Hepatocyte (in vitro differentiated cells): ENCODE data around the gene CHST8. TPM values are rescaled to one million over a fixed set of nuclear protein-coding genes. Genes with fewer than 3 reads are reported as not detected.

Source experiments
- DNase-seq: peaks from one replicate; pipeline ENCODE4 v3.0.0-alpha.2; 2016; ENCODE audit warnings: low spot score
- H2AFZ ChIP-seq: fragments of 200-600 bp; sonication (generic); 2 replicates; pipeline ENCODE4 v1.6.0; 2016; ENCODE audit warnings: antibody characterized with exemption, mild to moderate bottlenecking
- H3K27ac ChIP-seq: fragments of 200-600 bp; sonication (generic); 2 replicates; pipeline ENCODE4 v1.5.1; 2016; ENCODE audit warnings: mild to moderate bottlenecking
- H3K27me3 ChIP-seq: fragments of 200-600 bp; sonication (generic); 2 replicates; pipeline ENCODE4 v1.6.1; 2016
- H3K36me3 ChIP-seq: fragments of 200-600 bp; sonication (generic); replicated peaks from 2 replicates; pipeline ENCODE4 v1.5.1; 2016; ENCODE audit warnings: low read depth; ENCODE audit not compliant: insufficient read depth
- H3K4me1 ChIP-seq: fragments of 200-600 bp; sonication (generic); 2 replicates; pipeline ENCODE4 v1.5.1; 2016; ENCODE audit warnings: mild to moderate bottlenecking, moderate library complexity; ENCODE audit not compliant: insufficient read depth
- H3K4me2 ChIP-seq: fragments of 200-600 bp; sonication (generic); 2 replicates; pipeline ENCODE4 v1.6.0; 2016
- H3K4me3 ChIP-seq: fragments of 200-600 bp; sonication (generic); 2 replicates; pipeline ENCODE4 v1.5.1; 2016; ENCODE audit warnings: mild to moderate bottlenecking
- H3K79me2 ChIP-seq: fragments of 200-600 bp; sonication (generic); 2 replicates; pipeline ENCODE4 v1.6.0; 2017; ENCODE audit warnings: mild to moderate bottlenecking
- H3K9me2 ChIP-seq: fragments of 200-600 bp; sonication (generic); replicated peaks from 2 replicates; pipeline ENCODE4 v1.6.0; 2017; ENCODE audit warnings: mild to moderate bottlenecking; ENCODE audit not compliant: insufficient read depth
- H3K9me3 ChIP-seq: fragments of 200-600 bp; sonication (generic); 2 replicates; pipeline ENCODE4 v1.5.1; 2016; ENCODE audit warnings: low read depth, mild to moderate bottlenecking
- H4K20me1 ChIP-seq: fragments of 200-600 bp; sonication (generic); 2 replicates; pipeline ENCODE4 v1.6.0; 2016; ENCODE audit warnings: mild to moderate bottlenecking; ENCODE audit not compliant: insufficient read depth, poor library complexity, severe bottlenecking
- EZH2 ChIP-seq: fragments of 200-600 bp; sonication (generic); IDR thresholded peaks from 2 replicates; pipeline ENCODE4 v1.6.1; 2016; ENCODE audit warnings: antibody characterized with exemption, mild to moderate bottlenecking, borderline replicate concordance
- EZH2phosphoT487 ChIP-seq: fragments of 200-600 bp; sonication (generic); IDR thresholded peaks from one replicate; pipeline ENCODE4 v1.6.1; 2018; ENCODE audit warnings: antibody characterized with exemption, mild to moderate bottlenecking, low read depth, moderate library complexity; ENCODE audit not compliant: unreplicated experiment, severe bottlenecking
- WGBS: methylation state at CpG from one replicate; pipeline ENCODE4 v1.1.6; 2016; ENCODE audit warnings: low lambda C conversion rate; ENCODE audit errors: missing lambda C conversion rate; 5-methylcytosine and 5-hydroxymethylcytosine counted together
- polyA plus RNA-seq: library from polyadenylated mRNA; unstranded; fragments of >200 nt; fragmentation: Nextera tagmentation; extraction: Ambion mirVana; gene quantifications from 2 replicates; pipeline ENCODE4 v1.2.1, GENCODE V29; 2016
- total RNA-seq: library from RNA; depleted of rRNA; stranded (reverse); fragments of >200 nt; gene quantifications from 2 replicates; pipeline ENCODE4 v1.2.3, GENCODE V29; 2014
- TF ChIP-seq, protein P1 (sequence below): fragments of 200-600 bp; sonication (generic); IDR thresholded peaks from 2 replicates; pipeline ENCODE4 v1.5.1; 2016; ENCODE audit warnings: antibody characterized with exemption, mild to moderate bottlenecking; ENCODE audit not compliant: poor library complexity

The CHST8 gene
- total and polyA plus RNA-seq, 2 experiments from 2014 or later = 0.07 to 0.89 TPM

DNA sequence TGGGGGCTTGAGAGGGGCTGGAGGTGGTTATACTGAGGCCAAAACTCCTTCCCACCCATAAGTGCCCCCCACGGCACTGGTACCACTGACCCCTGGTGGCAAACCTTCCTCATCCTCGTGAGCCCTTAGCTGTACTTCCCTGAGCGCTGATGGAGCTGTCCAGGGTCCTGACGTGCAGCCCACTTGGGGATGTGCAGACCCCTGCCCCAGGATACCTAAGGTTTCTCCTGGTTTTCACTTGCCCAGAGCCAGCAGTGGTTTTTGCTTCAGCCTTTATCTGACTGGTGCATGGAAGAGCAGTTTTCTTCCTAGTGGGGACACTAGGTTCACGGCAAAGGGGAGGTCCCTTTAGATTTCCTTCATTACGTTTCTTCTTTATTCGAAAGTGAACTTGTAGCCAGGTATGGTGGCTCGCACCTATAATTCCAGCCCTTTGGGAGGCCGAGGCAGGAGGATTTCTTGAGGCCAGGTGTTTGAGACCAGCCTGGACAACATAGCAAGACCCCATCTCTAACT, 146.2 kb downstream of the CHST8 start:
- 47% methylated on average over 9 of the region's 9 CpGs for WGBS
- Histone ChIP-seq H4K20me1 (no peaks in the 10 kb centered on the region), H3K27ac (no peak overlapping the region), H3K4me3 (no peak overlapping the region), H3K4me2 (no peak overlapping the region), H3K27me3 (peaks cover 6% of the 10 kb centered on the region), H3K4me1 (no peaks in the 10 kb centered on the region), H3K79me2 (no peaks in the 10 kb centered on the region), H3K9me3 (no peaks in the 10 kb centered on the region), H2AFZ (no peak overlapping the region), H3K36me3 (no peaks in the 10 kb centered on the region), H3K9me2 (no peaks in the 10 kb centered on the region)
- TF ChIP-seq, protein P1, sequence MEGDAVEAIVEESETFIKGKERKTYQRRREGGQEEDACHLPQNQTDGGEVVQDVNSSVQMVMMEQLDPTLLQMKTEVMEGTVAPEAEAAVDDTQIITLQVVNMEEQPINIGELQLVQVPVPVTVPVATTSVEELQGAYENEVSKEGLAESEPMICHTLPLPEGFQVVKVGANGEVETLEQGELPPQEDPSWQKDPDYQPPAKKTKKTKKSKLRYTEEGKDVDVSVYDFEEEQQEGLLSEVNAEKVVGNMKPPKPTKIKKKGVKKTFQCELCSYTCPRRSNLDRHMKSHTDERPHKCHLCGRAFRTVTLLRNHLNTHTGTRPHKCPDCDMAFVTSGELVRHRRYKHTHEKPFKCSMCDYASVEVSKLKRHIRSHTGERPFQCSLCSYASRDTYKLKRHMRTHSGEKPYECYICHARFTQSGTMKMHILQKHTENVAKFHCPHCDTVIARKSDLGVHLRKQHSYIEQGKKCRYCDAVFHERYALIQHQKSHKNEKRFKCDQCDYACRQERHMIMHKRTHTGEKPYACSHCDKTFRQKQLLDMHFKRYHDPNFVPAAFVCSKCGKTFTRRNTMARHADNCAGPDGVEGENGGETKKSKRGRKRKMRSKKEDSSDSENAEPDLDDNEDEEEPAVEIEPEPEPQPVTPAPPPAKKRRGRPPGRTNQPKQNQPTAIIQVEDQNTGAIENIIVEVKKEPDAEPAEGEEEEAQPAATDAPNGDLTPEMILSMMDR = peak; percentile 39
- TF ChIP-seq EZH2phosphoT487 = no peak
- peak; percentile 80 for DNase-seq

GRCh38 chr19:33769208-33769607, 147.5 kb downstream of the CHST8 start:
- Histone ChIP-seq H3K27me3 (peaks cover 6% of the 10 kb centered on the region), H3K79me2 (no peaks in the 10 kb centered on the region), H2AFZ (no peak overlapping the region)

DNA sequence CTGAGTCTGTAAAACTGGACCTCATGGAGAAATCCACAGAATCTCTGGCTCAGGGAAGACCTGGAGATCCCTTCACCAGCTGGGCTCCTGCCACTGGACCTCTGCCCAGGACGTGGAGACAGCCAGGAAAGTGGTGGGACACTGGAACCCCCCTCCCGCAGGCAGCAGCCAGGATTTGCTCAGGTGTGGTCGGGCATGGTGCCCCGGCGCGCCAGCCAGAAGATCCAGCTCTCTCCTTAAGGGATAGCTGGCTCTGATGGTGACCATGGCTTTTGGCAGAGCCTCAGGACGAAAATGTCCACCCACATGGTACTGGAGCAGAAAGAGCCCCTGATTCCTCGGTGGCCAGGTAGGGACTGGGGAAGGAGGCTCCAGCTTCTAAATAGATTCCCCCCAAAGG, 148.4 kb downstream of the CHST8 start:
- Histone ChIP-seq H3K4me2 (no peak overlapping the region), H3K79me2 (no peaks in the 10 kb centered on the region), H3K27ac (no peak overlapping the region), H3K9me3 (no peaks in the 10 kb centered on the region), H2AFZ (no peak overlapping the region), H3K9me2 (no peaks in the 10 kb centered on the region), H3K4me1 (no peaks in the 10 kb centered on the region), H3K27me3 (peaks cover 6% of the 10 kb centered on the region), H3K36me3 (no peaks in the 10 kb centered on the region), H3K4me3 (no peak overlapping the region), H4K20me1 (no peaks in the 10 kb centered on the region)
- WGBS = 76% methylated on average over 8 of the region's 8 CpGs
- DNase-seq = no peak
- no peak for TF ChIP-seq EZH2phosphoT487
- no peak for TF ChIP-seq EZH2
- TF ChIP-seq, protein P1 = no peak

More at GRCh38 chr19:33769208-33769607, 147.5 kb downstream of the CHST8 start:
- DNase-seq = no peak
- TF ChIP-seq EZH2 = no peak
- TF ChIP-seq, protein P1 = no peak
- no peak for TF ChIP-seq EZH2phosphoT487
- Histone ChIP-seq H4K20me1 (no peaks in the 10 kb centered on the region), H3K4me3 (no peak overlapping the region), H3K4me1 (no peaks in the 10 kb centered on the region), H3K36me3 (no peaks in the 10 kb centered on the region), H3K4me2 (no peak overlapping the region), H3K27ac (no peak overlapping the region), H3K9me2 (no peaks in the 10 kb centered on the region), H3K9me3 (no peaks in the 10 kb centered on the region)
- 75% methylated on average over 6 of the region's 6 CpGs for WGBS
